HFFc6 (cell line): ENCODE results near the gene CDX1. TPM values are rescaled to one million over a fixed set of nuclear protein-coding genes. Genes with fewer than 3 reads are reported as not detected.

ENCODE experiments used
- DNase-seq: peaks from one replicate; pipeline ENCODE4 v3.0.0-alpha.2; 2018
- H3K27ac Mint-ChIP-seq: 2 replicates; pipeline ENCODE4 v1.8.0; 2020; ENCODE audit warnings: mild to moderate bottlenecking, mixed read lengths
- H3K27me3 Mint-ChIP-seq: 2 replicates; pipeline ENCODE4 v1.8.0; 2021; ENCODE audit warnings: mild to moderate bottlenecking, moderate library complexity, mixed read lengths; ENCODE audit not compliant: insufficient read depth
- H3K36me3 Mint-ChIP-seq: 2 replicates; pipeline ENCODE4 v1.8.0; 2021; ENCODE audit warnings: low read depth, mixed read lengths
- H3K4me1 Mint-ChIP-seq: 2 replicates; pipeline ENCODE4 v1.8.0; 2020; ENCODE audit warnings: low read depth, mixed read lengths
- H3K4me3 Mint-ChIP-seq: 2 replicates; pipeline ENCODE4 v1.8.0; 2020; ENCODE audit warnings: mild to moderate bottlenecking, moderate library complexity, mixed read lengths
- H3K9me3 Mint-ChIP-seq: 2 replicates; pipeline ENCODE4 v1.8.0; 2020; ENCODE audit warnings: mild to moderate bottlenecking, mixed read lengths
- CTCF ChIP-seq: fragments of 200-600 bp; sonication (generic); IDR thresholded peaks from 2 replicates; pipeline ENCODE4 v1.5.0; 2021; ENCODE audit warnings: antibody characterized with exemption, mild to moderate bottlenecking
- total RNA-seq, 6 experiments: library from RNA; stranded (reverse); fragmentation: NEBNext Ultra II Directional; extraction: Animal tissue kit (Norgen Biotek cat#: 25700); gene quantifications; 2 replicates in 1 of 6; 3 replicates in 5 of 6; pipeline ENCODE4 v1.2.3, GENCODE V29; 2021

The CDX1 gene
- total RNA-seq, 6 experiments from 2014 or later = 0.11 TPM; not detected in 5

- H3K9me3 Mint-ChIP-seq = no peaks in the 10 kb centered on the region
- no peaks in the 10 kb centered on the region for H3K4me1 Mint-ChIP-seq
- TF ChIP-seq CTCF = no peak
- peaks cover 30% of the 10 kb centered on the region for H3K27me3 Mint-ChIP-seq
- no peak for DNase-seq
- no peak overlapping the region for H3K4me3 Mint-ChIP-seq
- H3K27ac Mint-ChIP-seq = no peak overlapping the region
- no peaks in the 10 kb centered on the region for H3K36me3 Mint-ChIP-seq
Measured at GRCh38 chr5:150202501-150202900, 35.9 kb downstream of the CDX1 start.

GRCh38 chr5:150203832-150204589, 37.4 kb downstream of the CDX1 start:
- H3K27ac Mint-ChIP-seq = no peak overlapping the region

GRCh38 chr5:150204590-150204960, 38.0 kb downstream of the CDX1 start:
- Mint-ChIP-seq H3K9me3 (no peaks in the 10 kb centered on the region), H3K36me3 (no peaks in the 10 kb centered on the region), H3K27me3 (peaks cover 13% of the 10 kb centered on the region), H3K4me1 (peaks cover 18% of the 10 kb centered on the region), H3K4me3 (no peak overlapping the region), H3K27ac (no peak overlapping the region)
- TF ChIP-seq CTCF = no peak
- no peak for DNase-seq

More at GRCh38 chr5:150203832-150204589, 37.4 kb downstream of the CDX1 start:
- Mint-ChIP-seq H3K4me3 (no peak overlapping the region), H3K9me3 (no peaks in the 10 kb centered on the region), H3K27me3 (peaks cover 19% of the 10 kb centered on the region), H3K36me3 (no peaks in the 10 kb centered on the region), H3K4me1 (peaks cover 13% of the 10 kb centered on the region)
- DNase-seq = no peak
- no peak for TF ChIP-seq CTCF

GRCh38 chr5:150206098-150206778, 39.7 kb downstream of the CDX1 start:
- peak; percentile 15 for DNase-seq
- no peaks in the 10 kb centered on the region for H3K9me3 Mint-ChIP-seq
- H3K4me3 Mint-ChIP-seq = no peak overlapping the region
- H3K4me1 Mint-ChIP-seq = peaks cover 24% of the 10 kb centered on the region
- H3K27me3 Mint-ChIP-seq = no peaks in the 10 kb centered on the region; the same call in none of the 2 replicates
- TF ChIP-seq CTCF = no peak
- no peak overlapping the region for H3K27ac Mint-ChIP-seq
- no peaks in the 10 kb centered on the region for H3K36me3 Mint-ChIP-seq

GRCh38 chr5:150206779-150207115, 40.2 kb downstream of the CDX1 start:
- no peak for TF ChIP-seq CTCF
- H3K9me3 Mint-ChIP-seq = no peaks in the 10 kb centered on the region
- no peaks in the 10 kb centered on the region; the same call in none of the 2 replicates for H3K27me3 Mint-ChIP-seq
- H3K4me3 Mint-ChIP-seq = no peak overlapping the region
- DNase-seq = no peak
- peaks cover 24% of the 10 kb centered on the region for H3K4me1 Mint-ChIP-seq
- H3K36me3 Mint-ChIP-seq = no peaks in the 10 kb centered on the region
- H3K27ac Mint-ChIP-seq = no peak overlapping the region
